Left ventricle myocardium inferior (tissue), 1 donor: ENCODE data around the gene ZSWIM5. TPM values are rescaled to one million over a fixed set of nuclear protein-coding genes. Genes with fewer than 3 reads are reported as not detected.
"Not testable (repeated sequence)": the region's sequence is repeated elsewhere in the genome, so short reads cannot be mapped to it uniquely, and the experiment has no call there.

Experiments used
- DNase-seq: peaks from one replicate; pipeline ENCODE4 v3.0.0-alpha.2; 2020
- H3K27ac ChIP-seq: fragments of 200-600 bp; replicated peaks from 2 replicates; pipeline ENCODE4 v1.8.0; 2021
- H3K27me3 ChIP-seq: fragments of 200-600 bp; 2 replicates; pipeline ENCODE4 v1.8.0; 2021; ENCODE audit warnings: low read depth
- H3K36me3 ChIP-seq: fragments of 200-600 bp; 2 replicates; pipeline ENCODE4 v1.8.0; 2021
- H3K4me1 ChIP-seq: fragments of 200-600 bp; 2 replicates; pipeline ENCODE4 v1.8.0; 2021
- H3K4me3 ChIP-seq: fragments of 200-600 bp; 2 replicates; pipeline ENCODE4 v1.8.0; 2021; ENCODE audit warnings: mild to moderate bottlenecking, moderate library complexity
- H3K9me3 ChIP-seq: fragments of 200-600 bp; replicated peaks from 2 replicates; pipeline ENCODE4 v1.8.0; 2021
- CTCF ChIP-seq: fragments of 200-600 bp; IDR thresholded peaks from 2 replicates; pipeline ENCODE4 v1.8.0; 2021; ENCODE audit warnings: antibody characterized with exemption, mild to moderate bottlenecking, borderline replicate concordance
- intact Hi-C: fragments of 100-400 bp; cut with micrococcal nuclease; formaldehyde crosslinking; loops from one replicate; pipeline ENCODE4 v1.11.0; 2022
- total RNA-seq: library from RNA; stranded (reverse); fragmentation: NEBNext Ultra II Directional; extraction: Animal tissue kit (Norgen Biotek cat#: 25700); gene quantifications from one replicate; pipeline ENCODE4 v1.2.1, GENCODE V29; 2021
- donor health status: DM: no; HTN: yes; CAD: no; lungs with severe emphysema.

ZSWIM5 gene
- total RNA-seq, 1 donor from 2014 or later = 0.93 TPM

- Histone ChIP-seq H3K27ac (no peak overlapping the region), H3K9me3 (peaks cover 9% of the 10 kb centered on the region), H3K27me3 (no peaks in the 10 kb centered on the region), H3K4me1 (no peaks in the 10 kb centered on the region), H3K4me3 (no peak overlapping the region), H3K36me3 (no peaks in the 10 kb centered on the region)
- DNase-seq = no peak
- intact Hi-C loops = no loop called here
- no peak for TF ChIP-seq CTCF
These were observed 93.7 kb downstream of the ZSWIM5 start for GRCh38 chr1:45112661-45113060.

- peaks cover 9% of the 10 kb centered on the region for H3K9me3 ChIP-seq
- intact Hi-C loops = no loop called here
- H3K4me3 ChIP-seq = no peak overlapping the region
- no peak for TF ChIP-seq CTCF
- no peak for DNase-seq
- H3K4me1 ChIP-seq = no peaks in the 10 kb centered on the region
- no peaks in the 10 kb centered on the region for H3K36me3 ChIP-seq
- H3K27ac ChIP-seq = no peak overlapping the region
- H3K27me3 ChIP-seq = no peaks in the 10 kb centered on the region
These were observed 95.2 kb downstream of the ZSWIM5 start for GRCh38 chr1:45111239-45111638.

GRCh38 chr1:45107782-45108181 is 98.6 kb downstream of the ZSWIM5 start:
- Histone ChIP-seq H3K4me1 (no peaks in the 10 kb centered on the region), H3K36me3 (no peaks in the 10 kb centered on the region), H3K4me3 (no peak overlapping the region), H3K27ac (no peak overlapping the region), H3K27me3 (no peaks in the 10 kb centered on the region), H3K9me3 (peaks cover 9% of the 10 kb centered on the region)
- intact Hi-C loops = no loop called here
- DNase-seq = no peak
- no peak for TF ChIP-seq CTCF

- intact Hi-C loops, H3K4me1 ChIP-seq, H3K27me3 ChIP-seq, H3K36me3 ChIP-seq, DNase-seq, H3K9me3 ChIP-seq, H3K27ac ChIP-seq, H3K4me3 ChIP-seq: not testable (repeated sequence)
These were observed 99.5 kb downstream of the ZSWIM5 start for GRCh38 chr1:45106864-45107263.

GRCh38 chr1:45106156-45106545 is 100.3 kb downstream of the ZSWIM5 start:
- H3K4me3 ChIP-seq, DNase-seq, H3K27me3 ChIP-seq, H3K27ac ChIP-seq, intact Hi-C loops, H3K4me1 ChIP-seq, H3K36me3 ChIP-seq, H3K9me3 ChIP-seq: not testable (repeated sequence)

- DNase-seq, H3K4me1 ChIP-seq, H3K27ac ChIP-seq, H3K4me3 ChIP-seq, H3K27me3 ChIP-seq, H3K36me3 ChIP-seq, H3K9me3 ChIP-seq, intact Hi-C loops: not testable (repeated sequence)
These were observed 100.8 kb downstream of the ZSWIM5 start for GRCh38 chr1:45105486-45106155.

GRCh38 chr1:45103534-45103933 is 102.9 kb downstream of the ZSWIM5 start:
- intact Hi-C loops = no loop called here
- no peaks in the 10 kb centered on the region for H3K9me3 ChIP-seq
- H3K4me3 ChIP-seq = no peak overlapping the region
- no peak overlapping the region for H3K27ac ChIP-seq
- no peaks in the 10 kb centered on the region for H3K4me1 ChIP-seq
- no peaks in the 10 kb centered on the region for H3K27me3 ChIP-seq
- H3K36me3 ChIP-seq = no peaks in the 10 kb centered on the region
- no peak for TF ChIP-seq CTCF
- DNase-seq = no peak
